Measurements from ENCODE around the gene FBXL13.

DNA sequence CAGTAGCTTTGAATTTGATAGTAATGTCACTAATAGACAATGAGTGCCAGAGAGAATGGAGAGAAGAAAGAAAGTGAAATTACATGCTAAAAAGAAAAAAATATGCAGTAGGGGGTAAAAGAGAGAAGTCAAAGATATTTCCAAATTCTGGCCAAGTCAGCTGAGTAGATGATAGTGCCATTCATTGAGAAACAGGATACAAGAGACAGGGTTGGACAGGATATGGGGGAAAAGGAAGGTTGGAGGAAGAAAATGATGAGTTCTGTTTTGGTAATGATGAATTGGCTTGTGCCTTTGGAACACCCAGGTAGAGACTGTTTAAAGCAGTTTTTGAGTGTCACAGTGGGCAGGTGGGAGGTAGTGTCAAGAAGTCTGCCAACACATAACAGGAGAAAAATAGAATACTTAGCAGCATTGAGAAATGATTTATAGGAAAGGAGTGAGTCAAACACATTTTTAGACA lies 83.5 kb downstream of the FBXL13 start:
- TF ChIP-seq EZH2 (IDR thresholded peaks at IDR 0.05; ENCODE audit: borderline replicate concordance, low read length) (no peak), CTCF (conservative IDR thresholded peaks at IDR 0.05 in 1 of 2, IDR thresholded peaks at IDR 0.05 in 1 of 2; ENCODE audit: extremely low read depth in 1 of 2, insufficient read depth in 1 of 2, low read depth in 1 of 2, low read length in 2 of 2) (no peak)

Data from mammary epithelial cell (primary cell).